GM18526 (cell line): ENCODE measurements around the gene SPACA6.
"Not testable (repeated sequence)": the region's sequence is repeated elsewhere in the genome, so short reads cannot be mapped to it uniquely, and the experiment has no call there.

Source experiments
- POLR2A ChIP-seq: IDR thresholded peaks from 3 replicates; pipeline ENCODE4 v1.6.1; 2011; ENCODE audit not compliant: insufficient read length; ENCODE audit errors: extremely low read depth

Gene SPACA6, protein sequence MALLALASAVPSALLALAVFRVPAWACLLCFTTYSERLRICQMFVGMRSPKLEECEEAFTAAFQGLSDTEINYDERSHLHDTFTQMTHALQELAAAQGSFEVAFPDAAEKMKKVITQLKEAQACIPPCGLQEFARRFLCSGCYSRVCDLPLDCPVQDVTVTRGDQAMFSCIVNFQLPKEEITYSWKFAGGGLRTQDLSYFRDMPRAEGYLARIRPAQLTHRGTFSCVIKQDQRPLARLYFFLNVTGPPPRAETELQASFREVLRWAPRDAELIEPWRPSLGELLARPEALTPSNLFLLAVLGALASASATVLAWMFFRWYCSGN

DNA sequence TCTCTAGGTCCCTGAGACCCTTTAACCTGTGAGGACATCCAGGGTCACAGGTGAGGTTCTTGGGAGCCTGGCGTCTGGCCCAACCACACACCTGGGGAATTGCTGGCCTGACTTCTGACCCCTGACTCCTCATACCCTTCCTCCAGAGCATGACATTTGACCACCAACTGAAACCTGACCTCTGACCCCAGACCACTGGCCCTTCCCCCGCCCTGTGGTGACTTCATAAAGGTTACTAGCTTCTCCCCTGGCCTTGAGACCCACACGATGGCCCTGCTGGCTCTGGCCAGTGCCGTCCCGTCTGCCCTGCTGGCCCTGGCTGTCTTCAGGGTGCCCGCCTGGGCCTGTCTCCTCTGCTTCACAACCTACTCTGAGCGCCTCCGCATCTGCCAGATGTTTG, at the start of gene SPACA6:
Gene SPACA6, plus strand, starts transcription at position 71 of the 400 bp plus-strand sequence. Its CDS starts 197 bp downstream, at position 268.
- no peak for TF ChIP-seq POLR2A

DNA sequence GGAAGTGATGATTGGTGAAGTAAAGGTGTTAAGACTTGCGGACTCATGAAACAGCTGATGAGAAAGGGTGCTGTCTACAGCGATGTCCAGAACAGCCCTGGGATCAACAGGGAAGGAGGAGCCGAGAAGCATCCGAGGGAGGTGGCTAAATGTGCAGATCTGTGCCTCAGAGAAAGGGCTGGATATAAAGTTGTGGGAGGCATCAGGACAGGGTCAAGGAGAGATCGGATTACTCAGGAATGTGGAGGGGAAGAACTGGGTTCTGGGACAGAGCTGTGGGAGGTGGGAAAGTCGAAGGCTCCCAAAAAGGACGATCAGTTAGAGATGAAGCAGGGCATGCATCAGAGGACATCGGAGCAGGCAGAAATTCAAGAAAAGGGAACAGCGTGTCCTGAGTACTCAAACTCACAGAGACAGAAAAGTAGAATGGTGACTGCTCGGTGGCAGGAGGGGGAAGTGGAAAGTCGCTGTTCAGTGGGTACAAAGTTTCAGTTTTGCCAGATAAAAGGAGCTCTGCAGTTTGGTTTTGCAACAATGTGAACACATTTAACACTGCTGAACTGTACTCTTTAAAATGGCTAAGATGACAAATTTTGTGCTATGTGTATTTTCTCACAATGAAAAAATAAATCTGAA, 48.4 kb upstream of the SPACA6 start:
- no peak for TF ChIP-seq POLR2A

DNA sequence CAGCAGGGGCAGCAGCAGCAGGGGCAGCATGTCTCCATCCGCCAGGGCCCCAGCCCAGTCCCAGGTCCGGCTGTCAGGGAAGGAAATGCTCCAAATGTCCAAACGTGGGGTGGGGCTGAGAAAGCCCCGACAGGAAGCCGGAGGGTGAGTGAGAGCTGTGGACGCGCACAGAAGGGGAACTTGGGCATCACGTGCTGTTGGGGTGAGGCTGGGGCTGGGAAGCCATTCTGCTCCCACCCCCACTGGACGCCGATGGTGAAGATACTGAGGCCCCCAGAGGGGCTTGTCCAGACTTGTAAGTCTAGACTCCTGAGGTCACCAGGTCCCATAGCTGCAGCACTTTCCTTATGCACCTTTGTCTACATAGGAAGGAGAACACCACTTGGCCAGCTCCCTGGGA, 46.4 kb upstream of the SPACA6 start, which contains the start of gene SIGLEC14:
Gene SIGLEC14, minus strand, starts transcription at position 96 of the 400 bp plus-strand sequence. Its CDS starts 66 bp downstream, at position 30.
- not testable (repeated sequence) for TF ChIP-seq POLR2A

DNA sequence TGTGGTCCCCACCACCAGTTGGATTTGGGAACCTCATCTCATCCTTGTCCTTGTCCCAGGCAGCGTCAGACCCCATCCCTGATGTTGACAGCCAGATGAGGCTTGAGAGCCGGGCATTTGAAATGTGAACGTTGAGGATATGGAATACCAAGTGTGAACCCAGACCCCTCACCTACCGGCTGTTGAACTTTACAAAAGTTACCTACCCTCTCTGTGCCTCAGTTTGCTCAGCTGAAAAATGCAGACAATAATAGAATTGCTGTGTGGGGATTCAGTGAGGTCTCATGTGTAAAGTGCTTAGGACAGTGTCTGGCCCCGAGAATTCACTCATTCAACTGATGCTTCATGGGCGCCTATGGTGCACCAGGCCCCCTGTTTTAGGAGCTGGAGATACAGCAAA, 45.8 kb upstream of the SPACA6 start:
- TF ChIP-seq POLR2A = no peak

DNA sequence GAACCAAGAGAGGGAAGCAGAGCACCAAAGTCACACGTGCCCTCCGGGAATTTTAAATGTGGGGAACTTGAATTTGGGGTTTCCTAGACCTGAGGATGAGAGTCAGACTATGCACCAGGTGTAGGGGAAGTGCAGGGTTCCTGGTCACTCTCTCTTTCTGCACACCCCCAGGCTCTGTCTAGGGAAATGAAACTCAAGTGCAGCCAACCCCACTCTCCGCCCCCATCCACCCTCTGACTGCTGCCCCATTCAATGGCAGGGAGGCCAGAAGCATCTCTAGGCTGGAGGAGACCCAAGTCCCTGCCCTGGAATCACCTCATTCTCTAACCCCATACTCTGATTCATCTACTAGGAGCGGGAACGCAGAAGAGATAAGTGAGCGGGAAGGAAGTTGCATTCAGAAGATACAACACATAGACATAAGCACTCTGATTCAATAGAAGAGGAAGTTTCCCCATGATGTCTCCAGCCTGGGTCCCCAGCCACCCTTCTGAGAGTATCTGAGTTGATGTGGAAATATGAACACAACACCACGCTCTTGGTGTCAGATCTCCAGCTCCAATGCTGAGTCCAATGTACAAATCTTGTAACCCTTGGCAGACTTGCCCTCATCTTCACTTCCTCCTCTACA, 41.8 kb upstream of the SPACA6 start:
- no peak for TF ChIP-seq POLR2A

DNA sequence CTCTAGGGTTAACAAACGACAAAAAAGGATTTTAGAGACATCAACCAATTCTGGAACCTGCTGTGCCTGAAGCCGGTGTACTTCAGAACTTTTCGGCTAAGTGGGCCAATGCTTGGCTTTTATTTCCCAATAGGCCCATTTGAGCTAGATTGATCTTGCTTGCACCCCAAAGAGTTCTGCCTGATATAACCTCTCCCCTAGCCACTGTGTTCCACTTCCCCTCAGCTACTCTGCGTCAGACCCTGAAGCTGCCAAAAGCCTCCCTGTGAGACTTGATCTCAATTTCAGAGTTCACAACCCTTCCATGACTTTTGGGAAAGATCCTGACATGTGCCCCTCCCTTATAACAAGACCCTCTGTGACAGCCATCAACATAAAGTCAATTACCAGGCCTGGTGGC, 40.9 kb upstream of the SPACA6 start:
- TF ChIP-seq POLR2A = no peak

GRCh38 chr19:51653162-51653561, 40.0 kb upstream of the SPACA6 start:
- TF ChIP-seq POLR2A = no peak

DNA sequence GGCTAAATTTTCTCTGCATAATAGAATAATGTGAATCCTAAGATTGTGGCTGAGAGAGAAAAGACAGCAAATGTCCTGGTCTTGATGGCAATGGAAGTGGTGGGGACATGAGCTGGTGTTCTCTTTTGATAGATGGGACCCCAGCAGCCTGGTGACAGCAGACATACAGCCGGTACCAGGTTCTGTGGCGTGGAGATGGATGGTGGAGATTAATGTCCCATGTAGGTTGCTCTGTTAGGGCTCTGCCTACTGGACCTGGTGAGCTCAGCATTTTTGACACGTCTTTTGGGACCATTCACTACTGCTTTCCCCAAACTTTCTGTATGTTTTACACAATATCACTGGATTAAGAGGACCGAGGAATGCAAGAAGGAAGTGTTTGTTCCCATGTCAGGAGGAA, 38.3 kb upstream of the SPACA6 start:
- TF ChIP-seq POLR2A = no peak

- TF ChIP-seq POLR2A = no peak
Measured at GRCh38 chr19:51660975-51661600, 32.0 kb upstream of the SPACA6 start.

DNA sequence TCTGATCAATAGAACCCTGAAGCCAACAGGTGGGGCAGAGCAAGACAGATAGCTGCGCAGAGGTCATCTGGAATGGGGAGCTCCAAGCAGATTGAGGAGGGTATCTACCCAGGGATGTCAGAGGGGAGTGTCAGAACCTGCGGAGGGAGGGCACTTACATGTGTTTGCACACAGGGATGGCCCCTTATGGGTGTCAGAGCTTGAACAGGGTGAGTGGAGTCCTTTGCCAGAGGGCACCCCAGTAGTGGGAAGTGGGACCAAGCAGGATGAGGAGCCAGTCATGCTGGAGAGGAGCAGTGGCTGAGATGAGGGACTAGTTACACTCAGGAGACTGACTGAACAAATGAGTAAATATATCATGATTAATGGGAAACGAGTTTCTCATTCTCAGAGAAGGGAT, 29.5 kb upstream of the SPACA6 start:
- no peak for TF ChIP-seq POLR2A

DNA sequence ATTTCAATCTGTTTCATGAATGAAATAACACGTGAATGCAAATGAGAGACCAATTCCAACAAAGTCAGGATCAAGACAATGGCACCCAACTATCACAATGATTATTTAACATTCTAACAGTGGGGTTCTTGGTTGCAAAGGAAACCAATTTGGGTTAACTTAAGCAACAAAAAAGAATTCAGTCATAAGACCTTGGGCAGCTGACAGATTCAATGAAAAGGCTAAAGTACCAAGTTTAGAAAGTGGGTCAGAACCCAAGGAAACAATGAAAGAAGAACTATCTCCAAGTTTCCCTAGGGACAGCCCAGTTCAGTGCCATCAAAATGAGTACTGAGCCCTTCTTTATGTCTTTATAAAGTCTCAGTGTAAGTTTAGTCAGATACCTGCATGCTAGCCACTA, 29.0 kb upstream of the SPACA6 start:
- TF ChIP-seq POLR2A = no peak

GRCh38 chr19:51664997-51665396, 28.1 kb upstream of the SPACA6 start:
- TF ChIP-seq POLR2A = no peak

GRCh38 chr19:51668216-51668615, 24.9 kb upstream of the SPACA6 start:
- TF ChIP-seq POLR2A = no peak

GRCh38 chr19:51676566-51677083, 16.5 kb upstream of the SPACA6 start:
- TF ChIP-seq POLR2A = no peak

DNA sequence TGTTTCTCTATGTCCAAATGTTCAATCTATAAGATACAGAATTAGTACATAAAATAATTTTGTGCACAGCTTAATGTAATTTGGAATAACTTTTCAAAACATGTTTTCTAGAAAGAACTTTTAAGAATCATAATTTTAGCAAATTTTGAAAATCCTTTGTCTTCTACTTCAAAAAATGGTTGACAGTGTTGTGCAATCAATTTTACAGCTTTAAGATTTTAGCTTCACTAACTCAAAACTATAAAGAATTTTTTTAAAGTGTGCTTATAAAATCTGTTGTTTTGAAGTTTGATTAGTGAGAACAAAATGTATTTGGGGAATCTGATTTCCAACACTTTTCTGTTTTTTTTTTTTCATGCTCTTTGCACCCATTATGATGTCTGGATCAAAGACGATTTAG, 12.7 kb upstream of the SPACA6 start:
- TF ChIP-seq POLR2A = no peak
